SK-N-SH (cell line): ENCODE data around the gene ACTR2. TPM values are rescaled to one million over a fixed set of nuclear protein-coding genes. Genes with fewer than 3 reads are reported as not detected.
"Not testable (repeated sequence)": the region's sequence is repeated elsewhere in the genome, so short reads cannot be mapped to it uniquely, and the experiment has no call there.

ENCODE experiments used
- CTCF ChIA-PET: fragments of 300-600, 350-600 bp; formaldehyde crosslinking; extraction: SDS; loops from one replicate; lab custom pipeline; 2021; lab: Yijun Ruan, JAX
- POLR2A ChIA-PET: fragments of 350-600 bp; sonication (Branson Sonifier 250); formaldehyde crosslinking; extraction: SDS; loops from one replicate; lab custom pipeline; 2020; ENCODE audit warnings: antibody characterized with exemption, inconsistent platforms; lab: Yijun Ruan, JAX
- DNase-seq: peaks from one replicate; pipeline ENCODE4 v3.0.0; 2012
- H2AFZ ChIP-seq: fragments of 200-600 bp; sonication (generic); 2 replicates; pipeline ENCODE4 v1.8.1; 2016; ENCODE audit warnings: antibody characterized with exemption, mild to moderate bottlenecking, low read depth
- H3F3A ChIP-seq: fragments of 200-600 bp; sonication (generic); replicated peaks from 2 replicates; pipeline ENCODE3; 2016; ENCODE audit warnings: antibody characterized with exemption, mild to moderate bottlenecking; ENCODE audit not compliant: insufficient read depth
- H3K27ac ChIP-seq, 2 experiments: fragments of 200-500 bp in 1 of 2; fragments of 200-600 bp in 1 of 2; sonication (Bioruptor generic) in 1 of 2; sonication (generic), shearing (Covaris generic) in 1 of 2; 2 replicates each; pipeline versions ENCODE4 v1.5.1 to v1.6.1; 2014 to 2016; ENCODE audit warnings: low read depth in 2 of 2, inconsistent platforms in 1 of 2, low read length in 1 of 2, mild to moderate bottlenecking in 1 of 2, mixed read lengths in 1 of 2
- H3K27me3 ChIP-seq: fragments of 200-600 bp; sonication (generic), shearing (Covaris generic); 2 replicates; pipeline ENCODE4 v1.6.1; 2016; ENCODE audit warnings: mixed run types; ENCODE audit not compliant: insufficient read depth
- H3K36me3 ChIP-seq, 2 experiments: fragments of 200-500 bp in 1 of 2; fragments of 200-600 bp in 1 of 2; sonication (Bioruptor generic) in 1 of 2; sonication (generic) in 1 of 2; replicated peaks in 1 of 2; 2 replicates each; pipeline versions ENCODE3 to v1.5.1; 2014 to 2016; ENCODE audit warnings: low read length in 1 of 2, mild to moderate bottlenecking in 1 of 2; ENCODE audit not compliant: insufficient read depth in 2 of 2, control insufficient read depth in 1 of 2
- H3K4me1 ChIP-seq, 2 experiments: fragments of 200-500 bp in 1 of 2; fragments of 200-600 bp in 1 of 2; sonication (Bioruptor generic) in 1 of 2; sonication (generic), shearing (Covaris generic) in 1 of 2; 2 replicates each; pipeline versions ENCODE4 v1.5.1 to v1.6.1; 2014 to 2016; ENCODE audit warnings: low read depth in 1 of 2, low read length in 1 of 2, mixed run types in 1 of 2; ENCODE audit not compliant: insufficient read depth in 2 of 2, control insufficient read depth in 1 of 2
- H3K4me2 ChIP-seq: fragments of 200-600 bp; sonication (generic), shearing (Covaris generic); 2 replicates; pipeline ENCODE4 v1.6.1; 2017; ENCODE audit warnings: mixed run types
- H3K4me3 ChIP-seq, 2 experiments: fragments of 200-500 bp in 1 of 2; fragments of 200-600 bp in 1 of 2; sonication (Bioruptor generic) in 1 of 2; sonication (generic), shearing (Covaris generic) in 1 of 2; 2 replicates each; pipeline versions ENCODE4 v1.5.1 to v1.8.1; 2014 to 2016; ENCODE audit warnings: low read depth in 2 of 2, inconsistent platforms in 1 of 2, low read length in 1 of 2, mild to moderate bottlenecking in 1 of 2, mixed read lengths in 1 of 2, moderate library complexity in 1 of 2
- H3K79me2 ChIP-seq: fragments of 200-600 bp; sonication (generic); 2 replicates; pipeline ENCODE4 v1.8.1; 2017; ENCODE audit warnings: mild to moderate bottlenecking; ENCODE audit not compliant: insufficient read depth
- H3K9ac ChIP-seq: fragments of 200-600 bp; sonication (generic); 2 replicates; pipeline ENCODE4 v1.6.1; 2017; ENCODE audit warnings: mixed run types
- H3K9me2 ChIP-seq: fragments of 200-600 bp; sonication (generic); 2 replicates; pipeline ENCODE4 v1.6.1; 2017; ENCODE audit warnings: mixed run types
- H3K9me3 ChIP-seq: fragments of 200-600 bp; sonication (generic); 2 replicates; pipeline ENCODE4 v1.6.1; 2017; ENCODE audit warnings: mixed run types, mild to moderate bottlenecking, moderate library complexity
- H4K20me1 ChIP-seq: fragments of 200-600 bp; sonication (generic); 2 replicates; pipeline ENCODE4 v1.6.1; 2017; ENCODE audit warnings: mild to moderate bottlenecking, mixed run types; ENCODE audit not compliant: insufficient read depth
- EP300 ChIP-seq, 2 experiments: IDR thresholded peaks; 2 replicates each; pipeline versions ENCODE4 v1.4.0 to v1.6.1; 2012; ENCODE audit warnings: borderline replicate concordance in 1 of 2, low read depth in 1 of 2, low read length in 1 of 2
- POLR2AphosphoS5 ChIP-seq: IDR thresholded peaks from 2 replicates; pipeline ENCODE4 v1.6.1; 2012; ENCODE audit warnings: low read depth, low read length
- SMC3 ChIP-seq: IDR thresholded peaks from 2 replicates; pipeline ENCODE4 v1.6.1; 2012; ENCODE audit warnings: low read depth, low read length, improper control_type of control experiment
- TAF1 ChIP-seq: IDR thresholded peaks from 2 replicates; pipeline ENCODE4 v1.6.1; 2012; ENCODE audit warnings: low read depth, mild to moderate bottlenecking, low read length, moderate library complexity, borderline replicate concordance
- WGBS: methylation state at CpG from one replicate; pipeline ENCODE4 v1.1.6; 2017; ENCODE audit warnings: low lambda C conversion rate; 5-methylcytosine and 5-hydroxymethylcytosine counted together
- polyA plus RNA-seq, 3 experiments: library from polyadenylated mRNA; depleted of rRNA; stranded (reverse); fragments of >200 nt; gene quantifications; 2 replicates each; pipeline ENCODE4 v1.2.3, GENCODE V29; 2012
- TF ChIP-seq, protein P1 (sequence below): IDR thresholded peaks from 2 replicates; pipeline ENCODE4 v1.4.0; 2012; ENCODE audit warnings: low read depth, borderline replicate concordance
- TF ChIP-seq, protein P2 (sequence below): fragments of 150-350 bp; IDR thresholded peaks from 2 replicates; pipeline ENCODE4 v1.6.1; 2017; ENCODE audit warnings: antibody characterized with exemption, low read length, low read depth, borderline replicate concordance

Gene ACTR2
- polyA plus RNA-seq, 1 of the 3 experiments (the other 2 are of a cell fraction), result 53.0 TPM

DNA sequence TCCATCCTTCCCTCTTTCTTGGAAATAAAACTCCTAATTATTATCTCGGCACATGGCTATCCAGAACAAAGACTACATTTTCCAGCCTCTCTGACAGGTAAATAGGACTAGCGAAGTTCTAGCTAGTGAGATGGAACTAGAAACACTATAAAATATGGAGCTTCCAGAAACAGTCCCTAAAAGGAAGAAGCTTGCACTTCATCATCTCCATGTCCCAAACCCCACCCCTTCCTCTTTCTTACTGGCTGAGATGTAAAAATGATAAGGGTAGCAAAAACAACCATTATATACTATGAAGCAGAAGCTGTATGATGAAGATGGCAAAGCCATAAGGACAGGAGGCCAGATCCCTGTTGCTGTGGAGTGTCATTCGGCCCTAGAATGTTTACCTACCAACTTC lies 11.7 kb upstream of the ACTR2 start (continued):
- TF ChIP-seq, protein P1, sequence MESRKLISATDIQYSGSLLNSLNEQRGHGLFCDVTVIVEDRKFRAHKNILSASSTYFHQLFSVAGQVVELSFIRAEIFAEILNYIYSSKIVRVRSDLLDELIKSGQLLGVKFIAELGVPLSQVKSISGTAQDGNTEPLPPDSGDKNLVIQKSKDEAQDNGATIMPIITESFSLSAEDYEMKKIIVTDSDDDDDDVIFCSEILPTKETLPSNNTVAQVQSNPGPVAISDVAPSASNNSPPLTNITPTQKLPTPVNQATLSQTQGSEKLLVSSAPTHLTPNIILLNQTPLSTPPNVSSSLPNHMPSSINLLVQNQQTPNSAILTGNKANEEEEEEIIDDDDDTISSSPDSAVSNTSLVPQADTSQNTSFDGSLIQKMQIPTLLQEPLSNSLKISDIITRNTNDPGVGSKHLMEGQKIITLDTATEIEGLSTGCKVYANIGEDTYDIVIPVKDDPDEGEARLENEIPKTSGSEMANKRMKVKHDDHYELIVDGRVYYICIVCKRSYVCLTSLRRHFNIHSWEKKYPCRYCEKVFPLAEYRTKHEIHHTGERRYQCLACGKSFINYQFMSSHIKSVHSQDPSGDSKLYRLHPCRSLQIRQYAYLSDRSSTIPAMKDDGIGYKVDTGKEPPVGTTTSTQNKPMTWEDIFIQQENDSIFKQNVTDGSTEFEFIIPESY, result no peak

DNA sequence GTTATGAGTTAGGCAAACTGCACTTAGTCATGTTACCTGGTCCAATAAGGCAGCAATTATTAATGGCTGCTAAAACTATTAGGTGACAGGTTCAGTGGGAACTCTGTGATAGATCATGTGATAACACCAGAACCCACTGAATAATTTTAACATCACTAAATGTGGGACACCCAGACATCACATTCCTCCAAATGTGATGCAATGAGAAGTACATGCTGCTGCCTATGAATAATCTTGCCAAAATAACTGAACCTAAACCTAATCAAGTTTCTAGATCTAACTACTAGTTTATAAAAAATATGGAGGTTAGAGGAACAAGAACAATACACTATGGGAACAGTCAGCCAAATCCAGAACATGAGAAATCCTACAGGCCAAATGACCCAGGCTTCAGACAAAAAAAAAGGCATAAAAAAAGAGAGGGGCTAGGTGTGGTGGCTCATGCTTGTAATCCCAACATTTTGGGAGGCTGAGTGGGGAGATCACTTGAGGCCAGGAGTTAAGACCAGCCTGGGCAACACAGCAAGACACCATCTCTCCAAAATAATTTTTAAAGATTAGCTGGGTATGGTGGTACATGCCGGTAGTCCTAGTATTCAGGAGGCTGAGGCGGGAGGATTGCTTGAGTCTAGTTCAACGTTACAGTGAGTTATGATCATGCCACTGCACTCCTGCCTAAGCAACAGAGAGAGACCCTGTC lies 7.0 kb upstream of the ACTR2 start:
- CTCF ChIA-PET, result no interaction called here
- no peaks in the 10 kb centered on the region for H3K36me3 ChIP-seq
- H3K79me2 ChIP-seq, result peaks cover 5% of the 10 kb centered on the region; the same call in 1 of the 2 replicates
- H2AFZ ChIP-seq, result no peak overlapping the region
- DNase-seq, result no peak
- no peak for TF ChIP-seq SMC3
- no peak for TF ChIP-seq TAF1
- TF ChIP-seq POLR2AphosphoS5, result no peak
- TF ChIP-seq, protein P2, sequence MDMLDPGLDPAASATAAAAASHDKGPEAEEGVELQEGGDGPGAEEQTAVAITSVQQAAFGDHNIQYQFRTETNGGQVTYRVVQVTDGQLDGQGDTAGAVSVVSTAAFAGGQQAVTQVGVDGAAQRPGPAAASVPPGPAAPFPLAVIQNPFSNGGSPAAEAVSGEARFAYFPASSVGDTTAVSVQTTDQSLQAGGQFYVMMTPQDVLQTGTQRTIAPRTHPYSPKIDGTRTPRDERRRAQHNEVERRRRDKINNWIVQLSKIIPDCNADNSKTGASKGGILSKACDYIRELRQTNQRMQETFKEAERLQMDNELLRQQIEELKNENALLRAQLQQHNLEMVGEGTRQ, result no peak
- TF ChIP-seq EP300 (IDR thresholded peaks at IDR 0.05; ENCODE audit: borderline replicate concordance in 1 of 2, low read depth in 1 of 2, low read length in 1 of 2), result no peak
- TF ChIP-seq, all 33 proteins: peak for 0
- no peak overlapping the region for H3K4me3 ChIP-seq
- H3K27ac ChIP-seq, result no peak overlapping the region
- POLR2A ChIA-PET, result no interaction called here
- no peaks in the 10 kb centered on the region for H3K4me1 ChIP-seq
- H3F3A ChIP-seq, result no peaks in the 10 kb centered on the region
- H3K9ac ChIP-seq, result no peak overlapping the region
- H3K9me3 ChIP-seq, result no peaks in the 10 kb centered on the region
- 94% methylated on average over 3 of the region's 3 CpGs for WGBS
- H3K4me2 ChIP-seq, result no peak overlapping the region
- no peaks in the 10 kb centered on the region for H3K9me2 ChIP-seq
- no peaks in the 10 kb centered on the region for H3K27me3 ChIP-seq
- no peaks in the 10 kb centered on the region for H4K20me1 ChIP-seq

DNA sequence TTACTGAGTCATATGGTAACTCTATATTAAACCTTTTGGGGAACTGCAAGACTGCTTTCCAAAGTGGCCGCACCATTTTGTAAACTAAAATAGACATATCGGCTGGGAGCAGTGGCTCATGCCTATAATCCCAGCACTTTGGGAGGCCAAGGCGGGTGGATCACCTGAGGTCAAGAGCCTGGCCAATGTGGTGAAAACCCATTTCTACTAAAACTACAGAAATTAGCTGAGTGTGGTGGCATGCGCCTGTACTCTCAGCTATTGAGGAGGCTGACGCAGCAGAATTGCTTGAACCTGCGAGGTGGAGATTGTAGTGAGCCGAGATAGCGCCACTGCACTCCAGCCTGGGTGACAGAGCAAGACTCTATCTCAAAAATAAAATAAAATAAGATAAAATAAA lies 6.4 kb upstream of the ACTR2 start:
- H3K36me3 ChIP-seq, H3K79me2 ChIP-seq, H4K20me1 ChIP-seq, H3K4me2 ChIP-seq, POLR2A ChIA-PET, H3K4me1 ChIP-seq, H3K9me3 ChIP-seq, DNase-seq, H2AFZ ChIP-seq, H3K27ac ChIP-seq, H3K4me3 ChIP-seq, H3K9ac ChIP-seq, H3K9me2 ChIP-seq, H3F3A ChIP-seq, H3K27me3 ChIP-seq: not testable (repeated sequence)
- WGBS, result 98% methylated on average over 8 of the region's 8 CpGs
- CTCF ChIA-PET, result interaction anchor here (0.9 kb wide), 1 partner anchor 43 kb away, joined by 3 read pairs; no protein-coding TSS in a partner anchor
